ENCODE measurements around the gene PITPNB.

DNA sequence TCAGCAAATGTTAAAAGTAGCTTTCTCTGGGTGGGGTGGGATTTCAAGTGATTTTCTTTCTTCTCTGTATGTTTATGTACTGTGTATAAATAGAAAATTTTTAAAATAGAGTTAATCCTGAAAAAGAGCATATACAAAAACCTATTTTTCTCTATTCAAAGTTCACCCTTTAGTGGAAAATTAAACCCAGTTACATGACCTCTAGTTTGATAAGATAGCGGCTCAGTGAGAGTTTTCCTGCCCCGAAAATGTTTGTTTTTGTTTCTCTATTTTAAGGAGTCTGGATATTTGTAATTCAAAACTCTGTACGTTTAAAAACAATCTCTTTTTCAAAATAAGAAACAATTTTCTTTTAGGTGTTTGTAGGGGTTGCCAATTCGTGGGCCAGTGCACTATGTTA, 42.1 kb upstream of the PITPNB start:
- TF ChIP-seq SETDB1 (CRISPR knock-in tag; IDR thresholded peaks at IDR 0.05; ENCODE audit: borderline replicate concordance) (no peak), FOXK2 (IDR thresholded peaks at IDR 0.05) (no peak), HDAC6 (IDR thresholded peaks at IDR 0.05; ENCODE audit: low read depth, low read length) (no peak), POLR2AphosphoS5 (IDR thresholded peaks at IDR 0.05; ENCODE audit: low read depth, low read length) (no peak), ZZZ3 (CRISPR knock-in tag; IDR thresholded peaks at IDR 0.05; ENCODE audit: borderline replicate concordance) (no peak), MZF1 (CRISPR knock-in tag; IDR thresholded peaks at IDR 0.05; ENCODE audit: borderline replicate concordance) (no peak), POLR2A (IDR thresholded peaks at IDR 0.05; ENCODE audit: insufficient read depth in 1 of 2, low read depth in 2 of 2, low read length in 2 of 2) (no peak), EZH2 (conservative IDR thresholded peaks at IDR 0.05; ENCODE audit: low read depth, low read length) (no peak), ZNF644 (CRISPR knock-in tag; IDR thresholded peaks at IDR 0.05; ENCODE audit: low read depth) (no peak), HNRNPK (IDR thresholded peaks at IDR 0.05; ENCODE audit: low read depth, low read length, poor library complexity, severe bottlenecking) (no peak), SALL1 (CRISPR knock-in tag; IDR thresholded peaks at IDR 0.05) (no peak)
- TF ChIP-seq, protein P1, sequence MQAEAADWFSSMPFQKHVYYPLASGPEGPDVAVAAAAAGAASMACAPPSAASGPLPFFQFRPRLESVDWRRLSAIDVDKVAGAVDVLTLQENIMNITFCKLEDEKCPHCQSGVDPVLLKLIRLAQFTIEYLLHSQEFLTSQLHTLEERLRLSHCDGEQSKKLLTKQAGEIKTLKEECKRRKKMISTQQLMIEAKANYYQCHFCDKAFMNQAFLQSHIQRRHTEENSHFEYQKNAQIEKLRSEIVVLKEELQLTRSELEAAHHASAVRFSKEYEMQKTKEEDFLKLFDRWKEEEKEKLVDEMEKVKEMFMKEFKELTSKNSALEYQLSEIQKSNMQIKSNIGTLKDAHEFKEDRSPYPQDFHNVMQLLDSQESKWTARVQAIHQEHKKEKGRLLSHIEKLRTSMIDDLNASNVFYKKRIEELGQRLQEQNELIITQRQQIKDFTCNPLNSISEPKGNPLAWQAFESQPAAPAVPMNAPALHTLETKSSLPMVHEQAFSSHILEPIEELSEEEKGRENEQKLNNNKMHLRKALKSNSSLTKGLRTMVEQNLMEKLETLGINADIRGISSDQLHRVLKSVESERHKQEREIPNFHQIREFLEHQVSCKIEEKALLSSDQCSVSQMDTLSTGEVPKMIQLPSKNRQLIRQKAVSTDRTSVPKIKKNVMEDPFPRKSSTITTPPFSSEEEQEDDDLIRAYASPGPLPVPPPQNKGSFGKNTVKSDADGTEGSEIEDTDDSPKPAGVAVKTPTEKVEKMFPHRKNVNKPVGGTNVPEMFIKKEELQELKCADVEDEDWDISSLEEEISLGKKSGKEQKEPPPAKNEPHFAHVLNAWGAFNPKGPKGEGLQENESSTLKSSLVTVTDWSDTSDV (CRISPR knock-in tag; IDR thresholded peaks at IDR 0.05): no peak
